Thoracic aorta (tissue), 2 donors: ENCODE data around the gene SPRR1B. TPM values are rescaled to one million over a fixed set of nuclear protein-coding genes. Genes with fewer than 3 reads are reported as not detected.

ENCODE experiments used
- ATAC-seq: fragments of 150-250 bp; one replicate; pipeline ENCODE4 v1.8.0; 2017; ENCODE audit warnings: low read depth; ENCODE audit not compliant: insufficient number of reproducible peaks, low FRiP score
- DNase-seq: peaks from one replicate; pipeline ENCODE4 v3.0.0-alpha.2; 2020; ENCODE audit warnings: low spot score
- H3K27ac ChIP-seq, 2 donors: fragments of 200-600 bp; sonication (generic); 1 replicate in 1 of 2; 2 replicates in 1 of 2; pipeline ENCODE4 v1.5.1; 2016; ENCODE audit warnings: mild to moderate bottlenecking in 2 of 2, moderate library complexity in 2 of 2
- H3K27me3 ChIP-seq: fragments of 200-600 bp; sonication (generic); replicated peaks from 2 replicates; pipeline ENCODE4 v1.6.0; 2016; ENCODE audit warnings: mild to moderate bottlenecking; ENCODE audit not compliant: insufficient read depth
- H3K36me3 ChIP-seq: fragments of 200-600 bp; sonication (generic); one replicate; pipeline ENCODE4 v1.5.1; 2016
- H3K4me1 ChIP-seq, 2 donors: fragments of 200-600 bp; sonication (generic); 1 replicate in 1 of 2; 2 replicates in 1 of 2; pipeline versions ENCODE4 v1.5.1 to v1.6.0; 2016; ENCODE audit warnings: low read depth in 2 of 2, mild to moderate bottlenecking in 1 of 2; ENCODE audit not compliant: control insufficient read depth in 1 of 2
- H3K4me3 ChIP-seq: fragments of 200-600 bp; sonication (generic); 2 replicates; pipeline ENCODE4 v1.5.1; 2016; ENCODE audit warnings: mild to moderate bottlenecking
- H3K9me3 ChIP-seq: fragments of 200-600 bp; sonication (generic); 2 replicates; pipeline ENCODE4 v1.5.1; 2016
- total RNA-seq, 2 donors: library from RNA; depleted of rRNA; stranded (reverse); fragments of >200 nt; gene quantifications; one replicate each; pipeline versions ENCODE4 v1.1.0 to v1.2.3, GENCODE V29; 2016
- TF ChIP-seq, protein P1 (sequence below): fragments of 200-600 bp; sonication (generic); IDR thresholded peaks from one replicate; pipeline ENCODE4 v1.5.1; 2019; ENCODE audit warnings: antibody characterized with exemption

SPRR1B gene
- total RNA-seq, 2 donors from 2014 or later = not detected

DNA sequence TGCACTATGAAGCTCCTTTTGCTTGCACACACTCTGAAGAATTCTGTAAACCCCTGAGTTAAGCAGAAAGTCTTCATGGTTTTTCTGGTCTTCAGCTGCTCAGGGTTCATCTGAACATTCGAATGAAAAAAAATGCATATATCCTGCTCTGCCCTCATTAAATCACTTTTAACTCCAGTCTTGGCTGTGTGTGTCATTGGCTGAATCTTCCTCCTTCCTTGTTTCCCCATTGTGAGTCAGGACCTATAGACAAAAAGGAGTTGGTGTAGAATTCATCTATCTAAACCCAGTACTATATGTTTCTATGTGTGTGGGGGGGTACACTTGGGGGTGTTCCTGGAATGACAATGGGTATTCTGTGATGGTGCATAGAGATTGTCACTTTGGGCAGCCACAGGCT, 6.6 kb upstream of the SPRR1B start:
- H3K27me3 ChIP-seq = no peaks in the 10 kb centered on the region
- no peak overlapping the region for H3K27ac ChIP-seq
- no peak overlapping the region for H3K4me3 ChIP-seq
- TF ChIP-seq, protein P1, sequence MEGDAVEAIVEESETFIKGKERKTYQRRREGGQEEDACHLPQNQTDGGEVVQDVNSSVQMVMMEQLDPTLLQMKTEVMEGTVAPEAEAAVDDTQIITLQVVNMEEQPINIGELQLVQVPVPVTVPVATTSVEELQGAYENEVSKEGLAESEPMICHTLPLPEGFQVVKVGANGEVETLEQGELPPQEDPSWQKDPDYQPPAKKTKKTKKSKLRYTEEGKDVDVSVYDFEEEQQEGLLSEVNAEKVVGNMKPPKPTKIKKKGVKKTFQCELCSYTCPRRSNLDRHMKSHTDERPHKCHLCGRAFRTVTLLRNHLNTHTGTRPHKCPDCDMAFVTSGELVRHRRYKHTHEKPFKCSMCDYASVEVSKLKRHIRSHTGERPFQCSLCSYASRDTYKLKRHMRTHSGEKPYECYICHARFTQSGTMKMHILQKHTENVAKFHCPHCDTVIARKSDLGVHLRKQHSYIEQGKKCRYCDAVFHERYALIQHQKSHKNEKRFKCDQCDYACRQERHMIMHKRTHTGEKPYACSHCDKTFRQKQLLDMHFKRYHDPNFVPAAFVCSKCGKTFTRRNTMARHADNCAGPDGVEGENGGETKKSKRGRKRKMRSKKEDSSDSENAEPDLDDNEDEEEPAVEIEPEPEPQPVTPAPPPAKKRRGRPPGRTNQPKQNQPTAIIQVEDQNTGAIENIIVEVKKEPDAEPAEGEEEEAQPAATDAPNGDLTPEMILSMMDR = no peak
- DNase-seq (no peak), ATAC-seq (no peak)
- H3K4me1 ChIP-seq = no peaks in the 10 kb centered on the region
- no peaks in the 10 kb centered on the region for H3K36me3 ChIP-seq
- H3K9me3 ChIP-seq = no peaks in the 10 kb centered on the region

DNA sequence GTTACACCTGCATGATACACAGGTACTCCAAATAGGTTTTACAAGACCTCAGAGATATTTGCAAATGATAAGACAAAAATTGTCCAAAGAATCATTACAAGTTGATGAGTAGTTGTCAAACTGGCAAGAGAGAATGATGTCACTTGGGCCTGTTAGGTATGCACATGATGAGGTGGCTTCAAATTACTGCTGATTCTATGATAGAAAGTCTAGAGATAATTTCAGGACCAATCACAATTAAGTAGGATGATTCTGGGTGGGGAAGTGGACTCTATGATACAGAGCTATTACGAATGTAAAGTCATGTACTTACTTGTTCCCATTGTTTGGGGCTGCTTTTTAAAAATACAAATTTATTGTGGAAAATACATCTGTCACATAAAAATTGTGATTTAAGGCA, 5.2 kb upstream of the SPRR1B start:
- Histone ChIP-seq H3K27me3 (no peaks in the 10 kb centered on the region), H3K4me1 (no peaks in the 10 kb centered on the region), H3K9me3 (no peaks in the 10 kb centered on the region), H3K36me3 (no peaks in the 10 kb centered on the region), H3K4me3 (no peak overlapping the region), H3K27ac (no peak overlapping the region)
- no peak for ATAC-seq
- DNase-seq = no peak
- TF ChIP-seq, protein P1 = no peak

DNA sequence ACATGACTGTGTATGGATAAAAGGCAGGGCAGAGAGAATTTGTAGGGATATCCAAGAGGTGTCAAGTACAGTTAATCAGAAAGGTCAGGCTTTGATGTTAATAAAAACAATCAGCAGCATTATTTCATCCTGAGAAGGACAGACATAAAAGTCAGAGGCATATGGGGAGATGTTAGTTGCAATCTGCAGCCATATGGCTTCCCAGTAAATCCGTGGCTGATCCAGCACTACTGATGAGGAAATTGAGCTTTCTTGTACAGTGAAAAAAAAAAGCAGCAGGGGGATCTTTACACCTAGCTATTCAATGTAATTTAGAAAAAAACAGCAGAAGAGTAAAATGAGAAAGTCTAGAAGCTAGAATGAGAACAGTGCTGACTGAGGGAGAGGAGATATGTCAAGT, 2.2 kb upstream of the SPRR1B start:
- Histone ChIP-seq H3K27me3 (no peaks in the 10 kb centered on the region), H3K4me3 (no peak overlapping the region), H3K4me1 (no peaks in the 10 kb centered on the region), H3K36me3 (no peaks in the 10 kb centered on the region), H3K27ac (no peak overlapping the region), H3K9me3 (no peaks in the 10 kb centered on the region)
- ATAC-seq (no peak), DNase-seq (no peak)
- TF ChIP-seq, protein P1 = no peak

DNA sequence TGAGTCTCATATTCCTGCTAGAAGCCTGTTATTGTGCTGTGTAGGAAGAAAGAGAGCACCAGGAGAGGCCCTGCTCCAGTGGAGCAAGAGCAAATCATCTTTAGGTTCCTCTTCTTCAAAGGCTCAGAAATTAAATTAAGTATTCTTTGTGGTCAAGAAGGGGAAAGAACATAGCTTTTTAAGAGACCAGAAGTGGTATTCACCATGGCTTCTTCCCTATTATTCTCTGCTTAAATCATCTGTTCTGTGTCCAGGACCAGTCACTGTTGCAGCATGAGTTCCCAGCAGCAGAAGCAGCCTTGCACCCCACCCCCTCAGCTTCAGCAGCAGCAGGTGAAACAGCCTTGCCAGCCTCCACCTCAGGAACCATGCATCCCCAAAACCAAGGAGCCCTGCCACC, 1.1 kb downstream of the SPRR1B start:
- Histone ChIP-seq H3K27me3 (no peaks in the 10 kb centered on the region), H3K27ac (no peak overlapping the region), H3K4me3 (no peak overlapping the region), H3K4me1 (no peaks in the 10 kb centered on the region), H3K36me3 (no peaks in the 10 kb centered on the region), H3K9me3 (no peaks in the 10 kb centered on the region)
- TF ChIP-seq, protein P1 = no peak
- ATAC-seq (no peak), DNase-seq (no peak)

DNA sequence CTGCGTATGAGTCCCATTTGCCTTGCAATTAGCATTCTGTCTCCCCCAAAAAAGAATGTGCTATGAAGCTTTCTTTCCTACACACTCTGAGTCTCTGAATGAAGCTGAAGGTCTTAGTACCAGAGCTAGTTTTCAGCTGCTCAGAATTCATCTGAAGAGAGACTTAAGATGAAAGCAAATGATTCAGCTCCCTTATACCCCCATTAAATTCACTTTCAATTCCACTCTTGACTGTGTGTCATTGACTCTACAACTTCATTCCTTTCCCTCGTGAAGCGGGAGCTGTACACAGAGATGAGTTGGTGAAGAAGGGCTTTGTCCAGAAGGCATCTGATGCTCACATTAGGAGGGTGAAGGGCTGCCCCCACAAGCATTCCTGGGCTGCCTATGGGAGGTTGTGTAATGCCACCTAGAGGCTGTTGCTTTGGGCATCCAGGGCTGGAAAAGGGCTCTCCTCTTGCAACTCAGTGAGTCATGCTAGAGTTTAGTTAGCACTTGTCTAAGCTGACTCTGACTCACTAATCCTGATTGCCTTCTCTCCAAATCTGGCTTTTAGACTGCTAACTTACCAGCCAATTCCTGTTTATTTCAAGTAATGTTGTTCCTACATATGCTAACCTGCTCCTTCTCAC, 1.8 kb downstream of the SPRR1B start:
- DNase-seq (no peak), ATAC-seq (no peak)
- Histone ChIP-seq H3K9me3 (no peaks in the 10 kb centered on the region), H3K27ac (no peak overlapping the region), H3K36me3 (no peaks in the 10 kb centered on the region), H3K27me3 (no peaks in the 10 kb centered on the region), H3K4me1 (no peaks in the 10 kb centered on the region), H3K4me3 (no peak overlapping the region)
- TF ChIP-seq, protein P1 = no peak
